Measurements from ENCODE around the gene HDAC4.

GRCh38 chr2:239329972-239330572 is 70.7 kb downstream of the HDAC4 start:
- TF ChIP-seq, protein P1, sequence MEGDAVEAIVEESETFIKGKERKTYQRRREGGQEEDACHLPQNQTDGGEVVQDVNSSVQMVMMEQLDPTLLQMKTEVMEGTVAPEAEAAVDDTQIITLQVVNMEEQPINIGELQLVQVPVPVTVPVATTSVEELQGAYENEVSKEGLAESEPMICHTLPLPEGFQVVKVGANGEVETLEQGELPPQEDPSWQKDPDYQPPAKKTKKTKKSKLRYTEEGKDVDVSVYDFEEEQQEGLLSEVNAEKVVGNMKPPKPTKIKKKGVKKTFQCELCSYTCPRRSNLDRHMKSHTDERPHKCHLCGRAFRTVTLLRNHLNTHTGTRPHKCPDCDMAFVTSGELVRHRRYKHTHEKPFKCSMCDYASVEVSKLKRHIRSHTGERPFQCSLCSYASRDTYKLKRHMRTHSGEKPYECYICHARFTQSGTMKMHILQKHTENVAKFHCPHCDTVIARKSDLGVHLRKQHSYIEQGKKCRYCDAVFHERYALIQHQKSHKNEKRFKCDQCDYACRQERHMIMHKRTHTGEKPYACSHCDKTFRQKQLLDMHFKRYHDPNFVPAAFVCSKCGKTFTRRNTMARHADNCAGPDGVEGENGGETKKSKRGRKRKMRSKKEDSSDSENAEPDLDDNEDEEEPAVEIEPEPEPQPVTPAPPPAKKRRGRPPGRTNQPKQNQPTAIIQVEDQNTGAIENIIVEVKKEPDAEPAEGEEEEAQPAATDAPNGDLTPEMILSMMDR (IDR thresholded peaks at IDR 0.05) = no peak
- TF ChIP-seq POLR2A (IDR thresholded peaks at IDR 0.05) (no peak), EP300 (IDR thresholded peaks at IDR 0.05) (no peak)

All from tibial nerve (tissue), 4 donors.